HEK293 (cell line): ENCODE measurements around the gene PC.

Source experiments
- EGR2 ChIP-seq: fragments of 450-650 bp; formaldehyde crosslinking; IDR thresholded peaks from 2 replicates; pipeline ENCODE4 v1.5.1; 2016; ENCODE audit warnings: low read depth, missing biosample characterization, missing genetic modification characterization
- KLF16 ChIP-seq: fragments of 450-650 bp; formaldehyde crosslinking; IDR thresholded peaks from 2 replicates; pipeline ENCODE4 v1.5.1; 2017; ENCODE audit warnings: missing biosample characterization, missing genetic modification characterization
- KLF8 ChIP-seq: fragments of 450-650 bp; formaldehyde crosslinking; IDR thresholded peaks from 2 replicates; pipeline ENCODE4 v1.5.1; 2016; ENCODE audit warnings: missing biosample characterization, missing genetic modification characterization
- SP3 ChIP-seq: fragments of 450-650 bp; formaldehyde crosslinking; IDR thresholded peaks from 2 replicates; pipeline ENCODE4 v1.5.1; 2016; ENCODE audit warnings: missing biosample characterization, missing genetic modification characterization
- ZBTB44 ChIP-seq: fragments of 450-650 bp; IDR thresholded peaks from 2 replicates; pipeline ENCODE4 v1.5.1; 2018; ENCODE audit warnings: missing biosample characterization, mild to moderate bottlenecking, missing genetic modification characterization
- ZBTB48 ChIP-seq: fragments of 450-650 bp; formaldehyde crosslinking; IDR thresholded peaks from 2 replicates; pipeline ENCODE4 v1.5.1; 2016; ENCODE audit warnings: missing biosample characterization, missing genetic modification characterization
- ZBTB6 ChIP-seq: fragments of 450-650 bp; formaldehyde crosslinking; IDR thresholded peaks from 2 replicates; pipeline ENCODE4 v1.5.1; 2017; ENCODE audit warnings: missing biosample characterization, missing genetic modification characterization
- ZBTB8A ChIP-seq: fragments of 450-650 bp; formaldehyde crosslinking; IDR thresholded peaks from 2 replicates; pipeline ENCODE4 v1.5.1; 2016; ENCODE audit warnings: missing biosample characterization, missing genetic modification characterization
- ZFHX2 ChIP-seq: fragments of 450-650 bp; formaldehyde crosslinking; conservative IDR thresholded peaks from 2 replicates; pipeline ENCODE4 v1.5.1; 2016; ENCODE audit warnings: missing biosample characterization, missing genetic modification characterization
- ZNF138 ChIP-seq: fragments of 450-650 bp; formaldehyde crosslinking; IDR thresholded peaks from 2 replicates; pipeline ENCODE4 v1.5.1; 2016; ENCODE audit warnings: missing biosample characterization, missing genetic modification characterization, borderline replicate concordance
- ZNF146 ChIP-seq: fragments of 450-650 bp; formaldehyde crosslinking; IDR thresholded peaks from 2 replicates; pipeline ENCODE4 v1.5.1; 2016; ENCODE audit warnings: missing biosample characterization, missing genetic modification characterization
- ZNF157 ChIP-seq: fragments of 450-650 bp; formaldehyde crosslinking; IDR thresholded peaks from 2 replicates; pipeline ENCODE4 v1.5.1; 2016; ENCODE audit warnings: missing biosample characterization, missing genetic modification characterization
- ZNF248 ChIP-seq: fragments of 450-650 bp; formaldehyde crosslinking; IDR thresholded peaks from 2 replicates; pipeline ENCODE4 v1.5.1; 2017; ENCODE audit warnings: missing biosample characterization, missing genetic modification characterization
- ZNF341 ChIP-seq: fragments of 450-650 bp; formaldehyde crosslinking; IDR thresholded peaks from 2 replicates; pipeline ENCODE4; 2016; ENCODE audit warnings: low read depth, missing biosample characterization, missing genetic modification characterization
- ZNF558 ChIP-seq: fragments of 450-650 bp; formaldehyde crosslinking; IDR thresholded peaks from 2 replicates; pipeline ENCODE4 v1.5.1; 2016; ENCODE audit warnings: missing biosample characterization, missing genetic modification characterization
- ZNF629 ChIP-seq: fragments of 450-650 bp; formaldehyde crosslinking; IDR thresholded peaks from 2 replicates; pipeline ENCODE4 v1.5.1; 2017; ENCODE audit warnings: missing biosample characterization, missing genetic modification characterization
- ZNF792 ChIP-seq: fragments of 450-650 bp; formaldehyde crosslinking; IDR thresholded peaks from 2 replicates; pipeline ENCODE4 v1.5.1; 2016; ENCODE audit warnings: missing biosample characterization, missing genetic modification characterization
- TF ChIP-seq, protein P1 (sequence below): sonication (generic); formaldehyde crosslinking; IDR thresholded peaks from 2 replicates; pipeline ENCODE4 v1.8.1; 2022; ENCODE audit warnings: mild to moderate bottlenecking, moderate library complexity, missing genetic modification reagents
- TF ChIP-seq, protein P2 (sequence below): fragments of 450-650 bp; formaldehyde crosslinking; IDR thresholded peaks from 2 replicates; pipeline ENCODE4 v1.5.1; 2016; ENCODE audit warnings: missing biosample characterization, missing genetic modification characterization
- TF ChIP-seq, protein P3 (sequence below): fragments of 450-650 bp; formaldehyde crosslinking; IDR thresholded peaks from 2 replicates; pipeline ENCODE4 v1.5.1; 2016; ENCODE audit warnings: missing biosample characterization, missing genetic modification characterization
- TF ChIP-seq, protein P4 (sequence below): fragments of 450-650 bp; formaldehyde crosslinking; conservative IDR thresholded peaks from 2 replicates; pipeline ENCODE4 v1.5.1; 2016; ENCODE audit warnings: low read depth, missing biosample characterization, missing genetic modification characterization

The PC gene

GRCh38 chr11:66958232-66958955 is at the start of gene PC (continued):
- TF ChIP-seq SP3 (tag by site-specific recombination) (peak; percentile 93), ZNF792 (tag by site-specific recombination) (no peak), KLF8 (peak; percentile 97), ZNF138 (tag by site-specific recombination) (no peak), EGR2 (tag by site-specific recombination) (peak; percentile 79), ZNF629 (tag by site-specific recombination) (peak; percentile 41; the same call in 1 of the 2 replicates), ZBTB48 (0 out of 2 replicates have a peak, but pooled peaks have one; percentile 21), ZBTB6 (tag by site-specific recombination) (peak; percentile 68; the same call in 1 of the 2 replicates), ZNF248 (tag by site-specific recombination) (no peak), ZNF558 (tag by site-specific recombination) (no peak), ZNF146 (tag by site-specific recombination) (no peak), ZBTB8A (tag by site-specific recombination) (peak; percentile 96), ZBTB44 (tag by site-specific recombination) (no peak), ZNF157 (tag by site-specific recombination) (no peak), ZFHX2 (tag by site-specific recombination) (peak; percentile 87), ZNF341 (tag by site-specific recombination) (peak; percentile 87), KLF16 (tag by site-specific recombination) (peak; percentile 53; the same call in 1 of the 2 replicates)
- TF ChIP-seq, protein P1, sequence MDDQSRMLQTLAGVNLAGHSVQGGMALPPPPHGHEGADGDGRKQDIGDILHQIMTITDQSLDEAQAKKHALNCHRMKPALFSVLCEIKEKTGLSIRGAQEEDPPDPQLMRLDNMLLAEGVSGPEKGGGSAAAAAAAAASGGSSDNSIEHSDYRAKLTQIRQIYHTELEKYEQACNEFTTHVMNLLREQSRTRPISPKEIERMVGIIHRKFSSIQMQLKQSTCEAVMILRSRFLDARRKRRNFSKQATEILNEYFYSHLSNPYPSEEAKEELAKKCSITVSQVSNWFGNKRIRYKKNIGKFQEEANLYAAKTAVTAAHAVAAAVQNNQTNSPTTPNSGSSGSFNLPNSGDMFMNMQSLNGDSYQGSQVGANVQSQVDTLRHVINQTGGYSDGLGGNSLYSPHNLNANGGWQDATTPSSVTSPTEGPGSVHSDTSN (CRISPR knock-in tag), result peak; percentile 59; the same call in 1 of the 2 replicates
- TF ChIP-seq, protein P2, sequence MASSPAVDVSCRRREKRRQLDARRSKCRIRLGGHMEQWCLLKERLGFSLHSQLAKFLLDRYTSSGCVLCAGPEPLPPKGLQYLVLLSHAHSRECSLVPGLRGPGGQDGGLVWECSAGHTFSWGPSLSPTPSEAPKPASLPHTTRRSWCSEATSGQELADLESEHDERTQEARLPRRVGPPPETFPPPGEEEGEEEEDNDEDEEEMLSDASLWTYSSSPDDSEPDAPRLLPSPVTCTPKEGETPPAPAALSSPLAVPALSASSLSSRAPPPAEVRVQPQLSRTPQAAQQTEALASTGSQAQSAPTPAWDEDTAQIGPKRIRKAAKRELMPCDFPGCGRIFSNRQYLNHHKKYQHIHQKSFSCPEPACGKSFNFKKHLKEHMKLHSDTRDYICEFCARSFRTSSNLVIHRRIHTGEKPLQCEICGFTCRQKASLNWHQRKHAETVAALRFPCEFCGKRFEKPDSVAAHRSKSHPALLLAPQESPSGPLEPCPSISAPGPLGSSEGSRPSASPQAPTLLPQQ (tag by site-specific recombination), result peak; percentile 89
- TF ChIP-seq, protein P3, sequence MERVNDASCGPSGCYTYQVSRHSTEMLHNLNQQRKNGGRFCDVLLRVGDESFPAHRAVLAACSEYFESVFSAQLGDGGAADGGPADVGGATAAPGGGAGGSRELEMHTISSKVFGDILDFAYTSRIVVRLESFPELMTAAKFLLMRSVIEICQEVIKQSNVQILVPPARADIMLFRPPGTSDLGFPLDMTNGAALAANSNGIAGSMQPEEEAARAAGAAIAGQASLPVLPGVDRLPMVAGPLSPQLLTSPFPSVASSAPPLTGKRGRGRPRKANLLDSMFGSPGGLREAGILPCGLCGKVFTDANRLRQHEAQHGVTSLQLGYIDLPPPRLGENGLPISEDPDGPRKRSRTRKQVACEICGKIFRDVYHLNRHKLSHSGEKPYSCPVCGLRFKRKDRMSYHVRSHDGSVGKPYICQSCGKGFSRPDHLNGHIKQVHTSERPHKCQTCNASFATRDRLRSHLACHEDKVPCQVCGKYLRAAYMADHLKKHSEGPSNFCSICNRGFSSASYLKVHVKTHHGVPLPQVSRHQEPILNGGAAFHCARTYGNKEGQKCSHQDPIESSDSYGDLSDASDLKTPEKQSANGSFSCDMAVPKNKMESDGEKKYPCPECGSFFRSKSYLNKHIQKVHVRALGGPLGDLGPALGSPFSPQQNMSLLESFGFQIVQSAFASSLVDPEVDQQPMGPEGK, result 0 out of 2 replicates have a peak, but pooled peaks have one; percentile 33
- TF ChIP-seq, protein P4, sequence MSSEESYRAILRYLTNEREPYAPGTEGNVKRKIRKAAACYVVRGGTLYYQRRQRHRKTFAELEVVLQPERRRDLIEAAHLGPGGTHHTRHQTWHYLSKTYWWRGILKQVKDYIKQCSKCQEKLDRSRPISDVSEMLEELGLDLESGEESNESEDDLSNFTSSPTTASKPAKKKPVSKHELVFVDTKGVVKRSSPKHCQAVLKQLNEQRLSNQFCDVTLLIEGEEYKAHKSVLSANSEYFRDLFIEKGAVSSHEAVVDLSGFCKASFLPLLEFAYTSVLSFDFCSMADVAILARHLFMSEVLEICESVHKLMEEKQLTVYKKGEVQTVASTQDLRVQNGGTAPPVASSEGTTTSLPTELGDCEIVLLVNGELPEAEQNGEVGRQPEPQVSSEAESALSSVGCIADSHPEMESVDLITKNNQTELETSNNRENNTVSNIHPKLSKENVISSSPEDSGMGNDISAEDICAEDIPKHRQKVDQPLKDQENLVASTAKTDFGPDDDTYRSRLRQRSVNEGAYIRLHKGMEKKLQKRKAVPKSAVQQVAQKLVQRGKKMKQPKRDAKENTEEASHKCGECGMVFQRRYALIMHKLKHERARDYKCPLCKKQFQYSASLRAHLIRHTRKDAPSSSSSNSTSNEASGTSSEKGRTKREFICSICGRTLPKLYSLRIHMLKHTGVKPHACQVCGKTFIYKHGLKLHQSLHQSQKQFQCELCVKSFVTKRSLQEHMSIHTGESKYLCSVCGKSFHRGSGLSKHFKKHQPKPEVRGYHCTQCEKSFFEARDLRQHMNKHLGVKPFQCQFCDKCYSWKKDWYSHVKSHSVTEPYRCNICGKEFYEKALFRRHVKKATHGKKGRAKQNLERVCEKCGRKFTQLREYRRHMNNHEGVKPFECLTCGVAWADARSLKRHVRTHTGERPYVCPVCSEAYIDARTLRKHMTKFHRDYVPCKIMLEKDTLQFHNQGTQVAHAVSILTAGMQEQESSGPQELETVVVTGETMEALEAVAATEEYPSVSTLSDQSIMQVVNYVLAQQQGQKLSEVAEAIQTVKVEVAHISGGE (tag by site-specific recombination), result 0 out of 2 replicates have a peak, but pooled peaks have one; percentile 13
